GF-D8 (cell line): Measurements from ENCODE around the gene CMPK1.
"Not testable (repeated sequence)": the region's sequence is repeated elsewhere in the genome, so short reads cannot be mapped to it uniquely, and the experiment has no call there.

Source experiments
- DNase-seq: peaks from one replicate; lab custom pipeline; 2025; lab: John Stamatoyannopoulos, UW

CMPK1 gene, protein sequence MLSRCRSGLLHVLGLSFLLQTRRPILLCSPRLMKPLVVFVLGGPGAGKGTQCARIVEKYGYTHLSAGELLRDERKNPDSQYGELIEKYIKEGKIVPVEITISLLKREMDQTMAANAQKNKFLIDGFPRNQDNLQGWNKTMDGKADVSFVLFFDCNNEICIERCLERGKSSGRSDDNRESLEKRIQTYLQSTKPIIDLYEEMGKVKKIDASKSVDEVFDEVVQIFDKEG

DNA sequence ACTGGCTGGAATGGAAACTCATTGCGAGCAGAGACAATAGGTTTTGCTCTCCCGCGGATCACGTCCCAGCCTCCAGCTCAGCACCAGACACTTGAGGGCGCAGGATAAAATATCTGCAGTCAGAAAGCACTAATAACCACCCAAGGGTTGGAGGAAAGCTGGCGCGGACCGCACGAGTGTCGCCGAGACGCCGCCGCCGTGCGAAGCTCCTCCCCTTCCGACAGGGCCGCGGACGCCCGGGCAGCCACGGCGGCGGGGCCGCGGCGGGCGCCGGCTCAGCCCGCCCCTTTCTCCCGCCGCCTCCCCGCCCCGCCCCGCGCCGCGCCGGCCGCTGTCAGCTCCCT, at the start of gene CMPK1:
TSS of gene CMPK1 (plus strand) at position 213 of the 344 bp plus-strand sequence. CDS start 156 bp downstream, outside the sequence.
- peak; percentile 78 for DNase-seq

DNA sequence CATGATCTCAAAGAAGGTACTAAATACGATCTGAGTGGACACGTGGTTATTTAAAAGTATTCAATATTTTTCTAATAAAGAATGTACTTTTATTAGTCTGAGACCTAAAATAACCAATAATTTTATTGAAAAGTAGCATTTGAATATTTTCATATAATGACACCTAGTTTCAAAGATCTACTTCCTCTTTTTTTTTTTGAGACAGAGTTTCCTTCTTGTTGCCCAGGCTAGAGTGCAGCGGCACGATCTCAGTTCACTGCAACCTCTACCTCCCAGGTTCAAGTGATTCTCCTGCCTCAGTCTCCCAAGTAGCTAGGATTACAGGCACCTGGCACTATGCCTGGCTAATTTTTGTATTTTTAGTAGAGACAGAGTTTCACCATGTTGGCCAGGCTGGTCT, 45.5 kb upstream of the CMPK1 start:
- DNase-seq, result not testable (repeated sequence)

DNA sequence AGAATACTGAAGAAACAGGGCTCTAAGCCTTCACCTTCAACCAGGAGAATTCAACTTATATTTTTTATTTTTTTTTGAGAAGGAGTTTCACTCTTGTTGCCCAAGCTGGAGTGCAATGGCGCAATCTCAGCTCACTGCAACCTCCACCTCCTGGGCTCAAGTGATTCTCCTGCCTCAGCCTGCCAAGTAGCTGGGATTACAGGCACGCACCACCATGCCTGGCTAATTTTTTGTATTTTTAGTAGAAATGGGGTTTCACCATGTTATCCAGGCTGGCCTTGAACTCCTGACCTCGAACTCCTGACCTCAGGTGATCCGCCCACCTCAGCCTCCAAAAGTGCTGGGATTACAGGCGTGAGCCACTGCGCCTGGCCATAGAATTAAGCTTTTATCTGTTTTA, 38.7 kb upstream of the CMPK1 start:
- DNase-seq, result not testable (repeated sequence)

DNA sequence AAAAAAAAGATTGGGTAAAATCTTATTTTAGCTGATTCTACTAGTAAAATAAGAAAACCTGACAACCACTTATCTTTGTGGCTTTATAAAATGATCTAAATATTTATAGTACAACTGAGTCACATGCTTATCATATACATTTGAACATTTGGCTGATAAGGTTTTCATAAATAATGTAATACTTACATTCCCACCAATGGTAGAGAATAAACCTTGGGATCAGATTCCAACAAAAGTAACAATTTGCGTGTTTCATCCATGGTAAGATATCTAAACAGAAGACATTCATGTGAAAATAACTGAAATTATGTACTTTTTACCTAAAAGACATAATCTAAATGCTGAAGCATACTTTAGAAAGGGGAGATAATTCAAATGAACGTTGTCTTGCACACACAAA, 38.0 kb upstream of the CMPK1 start:
- DNase-seq, result no peak

DNA sequence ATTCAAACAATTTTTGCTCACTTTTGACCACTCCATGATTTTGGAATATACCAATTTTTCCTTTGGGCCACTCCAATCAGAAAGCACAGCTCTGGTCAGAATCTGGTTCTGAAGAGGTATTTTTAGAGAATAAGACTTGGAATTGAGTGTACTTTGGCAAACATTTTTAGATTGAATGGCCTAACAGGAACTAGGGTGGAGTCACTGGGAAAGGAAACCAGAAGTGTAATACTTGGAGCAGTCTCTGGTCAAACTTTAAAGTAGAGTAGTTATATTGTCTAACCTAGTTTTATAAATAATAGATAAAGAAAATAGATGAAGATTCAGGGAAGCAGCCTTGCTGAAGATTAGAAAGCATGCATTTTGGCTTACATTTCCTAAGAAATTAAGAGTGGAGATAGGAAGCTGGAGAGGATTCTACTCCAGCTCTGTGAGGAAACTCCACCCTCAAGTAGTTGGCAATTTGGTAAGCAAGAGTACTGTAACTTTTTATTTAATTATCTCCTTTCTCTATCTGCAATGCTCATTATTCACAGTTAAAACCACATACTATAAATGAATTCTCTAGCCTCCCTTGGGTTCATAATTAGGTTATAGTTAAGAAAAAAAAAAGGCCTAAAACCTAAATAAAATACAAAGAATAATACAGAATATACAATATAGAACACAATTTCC, 35.4 kb upstream of the CMPK1 start:
- DNase-seq, result no peak

DNA sequence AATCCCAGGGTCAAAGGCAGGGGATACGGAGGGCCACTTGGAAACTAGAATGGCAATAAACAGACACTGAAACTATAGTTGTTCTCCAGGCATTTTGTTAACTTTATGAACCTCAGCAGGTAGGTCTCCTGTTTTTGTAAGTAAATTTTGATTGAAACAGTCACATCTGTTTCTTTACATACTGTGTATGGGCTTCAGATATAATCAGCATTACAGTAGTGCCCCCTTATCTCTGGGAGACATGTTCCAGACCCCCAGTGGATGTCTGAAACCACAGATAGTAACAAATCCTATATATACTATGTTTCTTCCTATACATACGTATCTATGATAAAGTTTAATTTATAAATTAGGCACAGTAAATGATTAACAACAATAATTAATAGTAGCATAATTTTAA, 31.1 kb upstream of the CMPK1 start:
- no peak for DNase-seq

DNA sequence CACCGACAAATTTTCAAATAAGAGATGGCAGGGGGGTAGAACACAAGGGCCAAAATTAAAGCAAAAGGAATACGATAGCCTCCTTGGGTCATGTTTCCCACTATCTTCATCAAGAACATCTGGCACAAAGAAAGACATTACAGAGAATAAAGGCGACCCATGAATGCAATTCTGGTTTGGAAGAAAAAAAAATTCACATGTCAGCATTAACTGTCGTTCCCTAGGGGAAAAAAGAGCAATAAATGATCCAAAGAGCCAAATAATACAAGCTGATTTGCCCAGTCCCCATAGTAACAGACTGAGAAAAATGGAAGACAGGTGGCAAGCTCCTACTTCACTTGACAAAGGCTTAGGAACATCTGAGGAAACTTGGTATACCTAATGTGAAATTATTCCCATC, 24.2 kb upstream of the CMPK1 start:
- DNase-seq, result no peak

DNA sequence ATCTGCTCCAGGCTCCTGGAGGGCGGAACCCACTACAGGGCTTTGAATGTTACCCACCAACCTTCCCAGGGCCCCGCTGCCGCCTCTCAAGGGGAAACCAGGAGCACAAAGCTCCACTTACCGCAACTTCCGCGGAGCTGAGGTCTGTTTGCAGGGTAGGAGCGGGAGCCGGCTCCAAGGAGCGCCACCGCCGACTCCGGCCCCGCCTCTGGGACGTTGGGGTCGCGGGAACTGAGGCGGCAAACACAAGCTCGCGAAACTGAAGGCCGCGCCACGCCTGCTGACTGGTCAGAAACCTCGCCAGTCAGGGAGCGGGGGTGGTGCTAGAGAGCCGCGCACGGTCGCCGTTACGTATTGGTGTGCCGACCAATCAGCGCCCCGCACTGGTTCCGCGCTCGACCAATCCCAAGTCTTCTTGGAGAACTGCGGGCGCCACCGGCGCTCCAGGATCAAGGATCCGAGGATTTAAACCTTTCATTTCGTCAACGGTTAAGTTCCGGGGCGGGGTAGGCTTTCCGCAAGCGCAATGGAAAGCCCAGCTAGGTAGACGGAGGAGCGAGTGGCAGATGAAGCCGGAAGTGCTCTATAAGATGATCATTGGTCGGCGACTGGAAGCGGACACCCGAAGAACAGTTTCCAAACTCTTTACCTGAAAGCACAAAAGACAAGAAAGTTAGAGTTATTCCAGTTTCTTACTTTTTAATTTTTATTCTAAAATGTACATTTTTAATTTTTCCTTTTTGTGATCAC, 19.5 kb upstream of the CMPK1 start, which contains the start of gene STIL:
TSS of gene STIL (minus strand) at position 233 of the 750 bp plus-strand sequence. CDS start 3,828 bp downstream, outside the sequence.
- peak; percentile 99 for DNase-seq

DNA sequence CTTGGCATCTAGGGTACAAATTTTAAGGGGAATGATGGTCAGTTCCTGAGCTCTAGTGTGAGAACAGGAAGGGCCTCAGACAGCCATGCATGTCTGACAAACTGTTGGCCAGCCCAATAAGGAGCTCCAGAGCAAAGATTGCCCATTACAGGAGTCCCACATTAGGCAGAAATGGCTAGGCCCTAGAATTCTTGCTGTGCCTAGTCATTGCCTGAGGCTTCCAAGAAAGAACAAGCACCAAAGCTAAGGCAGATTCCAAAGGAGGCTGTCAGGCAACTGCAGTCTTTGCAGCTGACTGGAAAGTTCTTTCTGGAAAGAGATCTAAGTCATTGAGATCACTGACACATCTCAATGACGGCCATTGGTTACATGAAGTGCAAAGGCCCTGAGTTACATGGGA, 15.7 kb upstream of the CMPK1 start:
- no peak for DNase-seq

DNA sequence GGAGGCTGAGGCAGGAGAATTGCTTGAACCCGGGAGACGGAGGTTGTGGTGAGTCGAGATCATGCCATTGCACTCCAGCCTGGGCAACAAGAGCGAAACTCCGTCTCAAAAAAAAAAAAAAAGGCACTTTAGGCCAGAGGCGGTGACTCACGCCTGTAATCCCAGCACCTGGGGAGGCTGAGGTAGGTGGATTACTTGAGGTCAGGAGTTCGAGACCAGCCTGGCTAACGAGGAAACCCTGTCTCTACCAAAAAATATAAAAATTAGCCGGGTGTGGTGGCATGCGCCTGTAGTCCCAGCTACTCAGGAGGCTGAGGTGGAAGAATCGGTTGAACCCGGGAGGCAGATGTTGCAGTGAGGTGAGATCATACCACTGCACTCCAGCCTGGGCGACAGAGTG, 13.6 kb upstream of the CMPK1 start:
- DNase-seq, result not testable (repeated sequence)

DNA sequence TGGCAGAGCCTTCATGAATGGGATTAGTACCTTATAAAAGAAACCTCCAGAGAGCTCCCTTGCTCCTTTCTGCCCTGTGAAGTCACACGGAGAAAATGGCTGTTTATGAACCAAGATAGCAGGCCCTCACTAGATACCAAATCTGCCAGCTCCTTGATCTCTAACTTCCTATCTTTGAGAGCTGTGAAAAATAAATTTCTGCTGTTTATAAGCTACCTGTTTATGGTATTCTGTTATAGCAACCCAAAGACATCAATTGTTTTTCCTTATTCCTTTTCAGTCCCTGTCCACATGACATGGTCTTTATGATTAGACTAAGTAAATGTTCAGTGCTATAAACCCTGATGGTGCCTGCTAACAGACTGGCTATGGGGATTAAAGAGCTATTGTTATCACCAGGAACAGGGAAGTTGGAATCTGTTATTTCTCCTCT, 10.0 kb upstream of the CMPK1 start:
- DNase-seq, result no peak

DNA sequence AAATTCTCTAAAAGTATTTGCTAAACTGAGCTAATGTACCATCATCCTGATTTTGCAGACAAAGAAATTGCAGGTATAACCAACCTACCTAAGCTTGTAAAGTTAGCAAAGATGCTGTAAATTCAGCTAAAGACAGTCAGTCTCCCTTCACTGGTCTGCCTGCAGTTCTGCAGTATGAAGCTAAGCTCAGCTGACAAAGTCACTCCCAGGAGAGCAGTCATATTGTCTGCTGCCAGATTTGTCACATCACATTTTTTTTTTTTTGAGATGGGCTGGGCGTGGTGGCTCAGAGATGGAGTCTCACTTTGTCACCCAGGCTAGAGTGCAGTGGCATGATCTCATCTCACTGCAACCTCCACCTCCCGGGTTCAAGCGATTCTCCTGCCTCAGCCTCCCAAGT, 8.9 kb upstream of the CMPK1 start:
- DNase-seq, result no peak

DNA sequence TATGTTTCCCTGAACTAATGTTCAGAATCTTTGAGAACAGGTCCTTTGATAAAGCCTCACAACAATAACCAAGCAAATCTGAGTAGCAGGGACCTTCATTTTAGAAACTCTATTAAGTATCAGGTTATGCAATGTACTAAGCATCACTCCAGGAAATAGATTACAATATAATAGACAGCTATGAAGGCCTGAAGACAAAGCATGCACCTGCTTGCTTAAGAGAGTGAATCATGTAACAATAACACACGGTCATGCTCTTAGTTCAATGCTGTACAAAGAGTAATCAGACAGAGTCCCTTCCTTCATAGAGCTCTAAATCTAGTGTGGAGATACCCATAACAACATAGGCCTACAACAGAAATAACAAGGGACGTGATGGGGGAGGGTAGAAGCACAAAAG, 8.1 kb upstream of the CMPK1 start:
- no peak for DNase-seq

DNA sequence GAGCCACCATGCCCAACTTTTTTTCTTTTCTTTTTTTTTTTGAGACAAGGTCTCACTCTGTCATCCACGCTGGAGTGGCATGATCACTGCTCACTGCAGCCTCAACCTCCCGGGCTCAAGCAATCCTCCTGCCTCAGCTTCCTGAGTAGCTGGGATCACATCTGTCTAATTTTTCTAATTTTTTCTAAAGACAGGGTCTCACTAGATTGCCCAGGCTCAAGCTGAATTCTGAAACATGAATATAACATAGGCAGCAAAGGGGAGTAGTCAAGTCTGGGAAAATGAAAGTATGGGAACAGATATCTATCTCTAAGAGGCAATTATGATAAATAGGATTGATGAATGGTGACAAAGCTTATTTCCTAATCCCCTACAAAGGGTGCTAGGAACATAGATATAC, 7.3 kb upstream of the CMPK1 start:
- DNase-seq, result no peak

DNA sequence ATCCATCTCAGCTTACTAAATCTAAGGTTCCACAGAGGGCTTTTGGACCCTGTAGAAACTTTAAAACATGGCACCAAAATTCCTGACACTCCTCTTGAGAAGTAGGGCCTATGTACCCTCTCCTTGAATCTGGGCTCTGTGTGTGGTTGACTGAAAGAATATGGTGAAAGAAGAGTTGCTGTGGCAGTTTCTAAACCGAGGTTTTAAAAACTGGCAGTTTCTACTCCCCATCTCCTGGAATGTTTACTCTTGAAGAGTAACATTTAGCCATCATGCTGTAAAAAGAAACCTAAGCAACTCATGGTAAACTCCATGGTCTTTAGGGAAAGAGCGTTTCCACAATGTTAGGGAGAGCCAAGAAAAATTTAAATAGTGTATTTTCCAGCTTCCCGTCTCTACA, 4.6 kb upstream of the CMPK1 start:
- DNase-seq, result no peak

DNA sequence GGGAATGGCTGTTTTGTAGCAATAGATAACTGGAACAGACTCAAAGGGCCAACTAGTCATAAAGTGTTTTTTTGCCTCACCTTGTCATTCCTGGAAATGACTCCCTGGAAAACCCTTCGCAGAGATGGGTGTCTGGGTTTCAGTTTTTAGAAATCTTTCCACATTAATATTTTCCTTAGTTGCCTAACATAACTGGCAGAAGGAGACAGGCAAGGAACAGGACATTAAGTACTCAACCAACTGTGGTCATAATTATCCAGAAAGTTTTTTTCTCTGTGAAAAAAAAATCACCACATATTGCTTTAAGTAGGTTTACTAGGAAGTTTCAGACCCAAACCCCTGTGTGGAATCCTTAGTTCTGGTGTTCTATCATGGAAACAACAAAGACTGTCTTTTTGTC, 3.4 kb upstream of the CMPK1 start:
- DNase-seq, result no peak

DNA sequence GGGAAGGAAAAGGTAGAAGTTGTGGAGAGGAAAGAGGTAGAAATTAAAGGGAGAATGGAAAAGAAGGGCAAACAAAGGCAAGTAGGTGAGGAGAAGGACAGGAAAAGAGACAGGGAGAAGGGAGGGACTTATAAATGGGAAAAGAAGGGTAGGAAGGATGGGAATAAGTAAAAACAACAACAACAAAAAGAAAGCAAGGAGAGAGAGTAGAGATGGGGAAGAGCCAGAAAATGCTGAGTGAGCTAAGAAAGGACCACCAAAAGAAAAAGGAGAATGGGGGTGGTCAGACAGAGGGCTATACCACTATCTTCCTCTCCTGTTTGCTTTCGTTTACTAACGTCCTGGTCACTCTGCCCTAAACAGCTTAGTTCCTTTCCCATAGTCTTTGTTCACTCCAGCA, 1.7 kb upstream of the CMPK1 start:
- no peak for DNase-seq

DNA sequence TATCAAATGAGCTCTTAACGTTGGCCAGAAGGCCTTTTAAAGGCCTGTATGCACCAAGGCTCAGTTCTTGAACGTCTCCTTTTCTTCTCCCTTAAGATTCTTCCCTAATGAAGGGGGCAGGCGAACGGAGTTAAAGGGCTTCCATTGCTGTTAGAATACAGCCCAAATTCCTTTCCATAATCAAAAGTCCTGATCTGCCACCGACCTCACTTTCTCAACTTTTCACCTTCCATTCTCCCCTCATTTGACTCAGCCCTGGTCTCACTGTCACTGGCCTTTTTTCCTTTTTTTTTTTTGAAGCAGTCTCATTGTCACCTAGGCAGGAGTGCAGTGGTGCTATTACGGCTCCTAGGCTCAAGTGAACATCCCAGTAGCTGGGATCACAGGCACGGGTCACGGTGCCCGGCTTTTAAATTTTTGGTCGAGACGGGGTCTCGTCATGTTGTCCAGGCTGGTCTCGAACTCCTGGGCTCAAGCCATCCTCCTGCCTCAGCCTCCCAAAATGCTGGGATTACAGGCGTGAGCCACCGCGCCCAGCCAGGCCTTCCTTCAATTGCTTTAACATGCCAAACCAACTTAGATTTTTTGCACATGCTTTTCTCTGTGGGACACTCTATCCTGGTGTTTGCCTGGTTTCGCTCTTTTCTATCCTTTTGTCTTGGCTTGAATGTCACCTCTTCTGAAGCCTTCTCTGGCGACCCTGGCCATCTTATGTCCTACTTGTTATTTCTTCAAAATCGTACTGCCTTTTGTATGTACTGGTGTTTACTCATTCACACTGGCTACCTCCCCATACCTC, 612 bp upstream of the CMPK1 start:
- no peak for DNase-seq

DNA sequence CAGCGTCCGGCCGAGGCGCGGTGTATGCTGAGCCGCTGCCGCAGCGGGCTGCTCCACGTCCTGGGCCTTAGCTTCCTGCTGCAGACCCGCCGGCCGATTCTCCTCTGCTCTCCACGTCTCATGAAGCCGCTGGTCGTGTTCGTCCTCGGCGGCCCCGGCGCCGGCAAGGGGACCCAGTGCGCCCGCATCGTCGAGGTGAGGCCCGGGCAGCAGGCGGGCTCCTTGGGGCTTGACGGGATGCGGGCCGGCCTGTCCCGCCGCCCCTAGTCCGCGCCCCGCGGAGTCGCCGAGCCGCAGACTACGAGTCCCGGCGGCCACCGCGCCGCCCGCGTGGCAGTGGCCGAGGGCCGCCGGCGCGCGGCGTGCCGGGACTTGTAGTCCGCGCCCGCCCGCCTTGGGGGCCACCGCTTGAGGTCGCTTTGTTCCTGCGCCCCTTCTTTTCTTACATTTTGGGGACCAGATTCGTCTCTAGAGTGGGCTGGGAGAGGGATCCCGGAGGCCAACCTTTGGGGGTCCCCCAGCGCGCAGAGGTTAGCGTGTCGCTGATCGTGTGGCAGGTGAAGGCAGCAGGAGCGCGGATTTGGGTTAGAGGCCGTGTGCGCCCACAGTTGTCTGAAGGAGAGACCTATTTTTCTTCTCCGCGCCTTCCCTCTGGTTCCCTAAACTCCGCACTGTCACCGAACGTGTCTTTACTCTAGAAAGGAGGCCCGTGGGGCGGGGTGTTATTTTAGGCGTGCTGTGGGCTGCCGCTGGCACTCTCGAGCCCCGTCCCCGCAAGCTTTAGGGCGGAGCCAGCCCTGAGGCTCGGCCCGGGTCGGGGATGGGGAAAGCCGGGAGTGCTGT, 553 bp downstream of the CMPK1 start:
- peak; percentile 50 for DNase-seq

DNA sequence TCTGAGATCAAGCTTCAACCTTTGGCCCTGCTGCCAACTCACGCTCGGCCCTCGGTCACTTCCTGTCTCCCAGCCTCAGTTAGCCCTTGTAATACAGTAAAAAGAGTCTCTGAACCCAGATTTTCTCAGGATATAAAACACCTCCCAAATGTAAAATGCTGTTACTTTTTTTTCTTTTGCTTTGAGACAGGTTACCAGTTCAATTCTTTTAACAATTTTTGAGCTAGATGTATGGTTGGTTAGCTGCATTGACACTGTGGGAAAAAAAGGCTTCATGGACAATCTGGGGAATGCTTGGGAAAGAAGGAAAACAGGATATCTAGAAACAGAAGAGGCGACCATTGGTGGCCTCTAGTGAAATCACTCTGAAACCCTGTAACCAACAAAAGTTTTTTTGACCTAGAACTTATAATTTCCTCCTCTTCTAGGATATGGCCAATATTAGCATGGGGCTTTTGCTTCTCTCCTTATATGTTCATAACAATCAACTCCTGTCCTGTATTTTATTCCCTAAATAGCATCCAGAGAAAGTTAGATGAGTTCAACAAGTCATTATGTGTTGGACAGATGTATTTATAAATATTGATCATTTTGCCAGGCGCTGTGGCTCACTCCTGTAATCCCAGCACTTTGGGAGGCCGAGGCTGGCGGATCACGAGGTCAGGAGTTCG, 1.3 kb downstream of the CMPK1 start:
- no peak for DNase-seq

DNA sequence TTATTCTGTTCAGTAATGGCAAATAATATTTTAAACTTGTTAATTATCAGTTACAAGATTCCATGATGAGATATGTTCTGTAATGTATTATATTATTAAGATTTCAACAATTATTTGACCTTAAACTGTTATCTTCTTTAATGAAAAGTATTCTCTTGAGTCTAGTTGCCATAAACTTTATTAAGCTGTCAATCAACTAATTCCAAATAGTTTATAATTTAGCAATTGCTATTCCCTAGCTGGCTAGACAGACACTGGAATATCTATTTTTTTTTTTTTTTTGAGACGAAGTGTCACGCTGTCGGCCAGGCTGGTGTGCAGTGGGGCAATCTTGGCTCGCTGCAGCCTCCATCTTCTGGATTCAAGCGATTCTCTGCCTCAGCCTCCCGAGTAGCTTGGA, 3.8 kb downstream of the CMPK1 start:
- DNase-seq, result no peak
